Measurements from ENCODE around the gene MAOA.
"Not testable (repeated sequence)": the region's sequence is repeated elsewhere in the genome, so short reads cannot be mapped to it uniquely, and the experiment has no call there.

Gene MAOA

DNA sequence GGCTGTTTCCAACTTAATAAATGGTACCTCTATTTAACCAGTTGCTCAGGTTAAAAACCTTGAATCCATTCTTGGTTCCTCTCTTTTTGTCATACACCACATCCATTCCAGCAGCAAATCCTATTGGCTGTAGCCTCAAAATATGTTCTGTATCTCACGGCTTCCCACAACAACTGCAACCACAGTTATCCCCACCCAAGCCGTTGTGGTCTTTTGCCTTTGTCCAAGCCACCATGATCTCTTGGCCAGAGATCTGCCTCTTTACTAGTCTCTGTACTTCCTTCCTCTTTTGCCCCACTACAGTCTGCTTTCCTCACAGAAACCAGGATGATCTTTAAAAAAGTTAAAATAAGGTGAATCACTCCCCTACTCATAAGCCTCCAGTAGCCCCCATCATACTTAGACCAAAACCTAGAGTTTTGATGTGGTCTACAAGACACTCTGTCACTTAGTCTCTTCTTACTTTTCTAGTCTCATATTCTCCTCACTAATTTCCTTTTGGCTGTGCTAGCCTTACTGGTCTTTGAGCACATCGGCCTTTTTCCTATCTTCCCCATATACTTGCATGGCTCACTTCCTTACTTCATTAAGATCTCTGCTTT is 10.3 kb downstream of the MAOA start:
- H4K91ac ChIP-seq (ENCODE audit: low read length), result no peak overlapping the region
- DNase-seq, result no peak
- H2AK5ac ChIP-seq (ENCODE audit: low read length, severe bottlenecking), result no peak overlapping the region
- H3K36me3 ChIP-seq (ENCODE audit: control insufficient read depth in 1 of 2, insufficient read depth in 2 of 2, low read depth in 1 of 2, low read length in 2 of 2), result no peaks in the 10 kb centered on the region
- H3K23ac ChIP-seq (ENCODE audit: low read length in 2 of 2), result no peak overlapping the region
- H2BK12ac ChIP-seq (ENCODE audit: low read length in 2 of 2), result no peak overlapping the region
- H4K8ac ChIP-seq (ENCODE audit: low read length), result no peak overlapping the region
- no peaks in the 10 kb centered on the region for H3K4me1 ChIP-seq (ENCODE audit: control insufficient read depth, insufficient read depth, low read depth, low read length)
- no peak overlapping the region for H3K27ac ChIP-seq (ENCODE audit: low read length, poor library complexity, severe bottlenecking)
- H3K18ac ChIP-seq (ENCODE audit: low read depth in 1 of 2, low read length in 2 of 2), result no peak overlapping the region
- no peak overlapping the region for H3K9ac ChIP-seq (ENCODE audit: low read length)
- WGBS, result 100% methylated on average over 2 of the region's 3 CpGs
- H3K79me1 ChIP-seq (replicated peaks; ENCODE audit: low read length, poor library complexity, severe bottlenecking), result no peaks in the 10 kb centered on the region
- no peak overlapping the region for H2AFZ ChIP-seq (ENCODE audit: low read depth, low read length)
- H3K14ac ChIP-seq (ENCODE audit: low read length in 2 of 2), result no peak overlapping the region
- no peak overlapping the region for H3K4me2 ChIP-seq (ENCODE audit: low read length, poor library complexity, severe bottlenecking)
- no peak overlapping the region for H2BK5ac ChIP-seq (ENCODE audit: low read depth, low read length, poor library complexity, severe bottlenecking)
- no peak overlapping the region for H2BK120ac ChIP-seq (ENCODE audit: low read depth, low read length)
- H3K4me3 ChIP-seq (ENCODE audit: insufficient read depth in 1 of 2, low read depth in 1 of 2, low read length in 2 of 2), result no peak overlapping the region
- H3K27me3 ChIP-seq (ENCODE audit: control insufficient read depth in 1 of 2, insufficient read depth in 1 of 2, low read length in 2 of 2), result no peaks in the 10 kb centered on the region
- H3K9me3 ChIP-seq (ENCODE audit: control insufficient read depth, low read length), result no peaks in the 10 kb centered on the region
- H2BK15ac ChIP-seq (ENCODE audit: low read depth, poor library complexity, severe bottlenecking), result no peak overlapping the region
- H3K4ac ChIP-seq (ENCODE audit: low read depth in 1 of 2, low read length in 2 of 2), result no peak overlapping the region

DNA sequence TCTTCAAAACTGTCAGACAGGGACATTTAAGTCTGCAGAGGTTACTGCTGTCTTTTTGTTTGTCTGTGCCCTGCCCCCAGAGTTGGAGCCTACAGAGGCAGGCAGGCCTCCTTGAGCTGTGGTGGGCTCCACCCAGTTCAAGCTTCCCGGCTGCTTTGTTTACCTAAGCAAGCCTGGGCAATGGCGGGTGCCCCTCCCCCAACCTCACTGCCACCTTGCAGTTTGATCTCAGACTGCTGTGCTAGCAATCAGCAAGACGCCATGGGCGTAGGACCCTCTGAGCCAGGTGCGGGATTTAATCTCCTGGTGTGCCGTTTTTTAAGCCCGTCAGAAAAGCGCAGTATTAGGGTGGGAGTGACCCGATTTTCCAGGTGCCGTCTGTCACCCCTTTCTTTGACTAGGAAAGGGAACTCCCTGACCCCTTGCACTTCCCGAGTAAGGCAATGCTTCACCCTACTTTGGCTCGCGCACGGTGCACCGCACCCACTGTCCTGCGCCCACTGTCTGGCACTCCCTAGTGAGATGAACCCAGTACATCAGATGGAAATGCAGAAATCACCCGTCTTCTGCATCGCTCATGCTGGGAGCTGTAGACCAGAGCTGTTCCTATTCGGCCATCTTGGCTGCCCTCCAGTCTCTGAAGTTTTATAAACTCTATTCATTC is 20.0 kb downstream of the MAOA start:
- H2AFZ ChIP-seq (ENCODE audit: low read depth, low read length); H3K14ac ChIP-seq (ENCODE audit: low read length in 2 of 2); H3K36me3 ChIP-seq (ENCODE audit: control insufficient read depth in 1 of 2, insufficient read depth in 2 of 2, low read depth in 1 of 2, low read length in 2 of 2); H2BK12ac ChIP-seq (ENCODE audit: low read length in 2 of 2); H3K79me1 ChIP-seq (replicated peaks; ENCODE audit: low read length, poor library complexity, severe bottlenecking); H3K4me3 ChIP-seq (ENCODE audit: insufficient read depth in 1 of 2, low read depth in 1 of 2, low read length in 2 of 2); H3K27me3 ChIP-seq (ENCODE audit: control insufficient read depth in 1 of 2, insufficient read depth in 1 of 2, low read length in 2 of 2); H3K9ac ChIP-seq (ENCODE audit: low read length); H3K4me2 ChIP-seq (ENCODE audit: low read length, poor library complexity, severe bottlenecking); H2BK120ac ChIP-seq (ENCODE audit: low read depth, low read length); H3K4me1 ChIP-seq (ENCODE audit: control insufficient read depth, insufficient read depth, low read depth, low read length); H4K91ac ChIP-seq (ENCODE audit: low read length); H3K4ac ChIP-seq (ENCODE audit: low read depth in 1 of 2, low read length in 2 of 2); H4K8ac ChIP-seq (ENCODE audit: low read length); H3K23ac ChIP-seq (ENCODE audit: low read length in 2 of 2); H2BK15ac ChIP-seq (ENCODE audit: low read depth, poor library complexity, severe bottlenecking); DNase-seq; H3K18ac ChIP-seq (ENCODE audit: low read depth in 1 of 2, low read length in 2 of 2); H3K27ac ChIP-seq (ENCODE audit: low read length, poor library complexity, severe bottlenecking); H3K9me3 ChIP-seq (ENCODE audit: control insufficient read depth, low read length); H2BK5ac ChIP-seq (ENCODE audit: low read depth, low read length, poor library complexity, severe bottlenecking); H2AK5ac ChIP-seq (ENCODE audit: low read length, severe bottlenecking): not testable (repeated sequence)
- WGBS, result 79% methylated on average over 11 of the region's 19 CpGs

DNA sequence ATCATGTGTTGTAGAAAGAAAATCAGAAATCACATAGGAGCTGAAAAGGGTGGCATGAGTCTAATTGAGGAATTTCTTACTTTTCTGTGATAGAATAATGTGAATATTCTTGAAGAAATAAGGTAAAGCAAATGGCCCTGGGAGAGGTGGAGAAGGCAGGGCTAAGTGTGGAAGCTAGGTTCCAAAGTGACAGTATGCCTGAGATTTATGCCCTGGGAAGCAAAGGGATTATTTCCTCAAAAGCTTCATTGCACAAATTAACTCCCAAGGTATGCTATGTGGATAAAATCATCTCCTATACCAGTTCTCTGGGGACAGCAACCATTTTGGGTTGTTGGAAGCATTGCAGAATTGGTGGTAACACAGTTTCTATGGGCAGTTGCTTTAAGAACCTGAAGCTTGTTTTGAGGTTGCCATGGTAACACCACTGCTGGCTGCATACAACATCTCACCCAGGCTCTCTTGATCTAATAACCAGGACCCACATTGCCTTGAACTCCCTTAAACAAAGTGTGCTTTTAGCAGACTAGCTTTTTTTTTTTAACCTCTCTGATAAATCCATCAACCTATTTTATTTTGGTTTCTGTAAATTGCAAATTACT is 21.0 kb downstream of the MAOA start:
- H3K4ac ChIP-seq (ENCODE audit: low read depth in 1 of 2, low read length in 2 of 2), result no peak overlapping the region
- H2BK15ac ChIP-seq (ENCODE audit: low read depth, poor library complexity, severe bottlenecking), result no peak overlapping the region
- no peak overlapping the region for H3K27ac ChIP-seq (ENCODE audit: low read length, poor library complexity, severe bottlenecking)

DNA sequence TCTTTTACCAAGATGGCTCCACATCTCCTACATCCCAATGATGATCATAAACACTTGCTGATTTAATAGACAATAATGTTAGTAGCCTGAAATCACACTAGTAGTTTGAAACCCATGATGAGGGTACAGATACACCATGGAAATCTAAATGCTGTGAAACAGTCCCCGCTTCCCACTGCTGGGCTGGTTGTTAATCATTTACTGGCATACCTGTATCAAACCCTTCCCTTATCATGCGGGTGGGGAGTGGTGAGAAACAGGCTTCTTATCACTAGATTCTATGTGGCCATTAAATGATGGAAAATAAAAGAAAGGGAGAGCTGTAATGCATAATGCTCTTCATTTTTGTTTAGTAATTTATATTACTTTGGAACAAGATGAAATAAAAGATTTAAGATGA is 21.9 kb downstream of the MAOA start:
- Histone ChIP-seq H3K9me3 (ENCODE audit: control insufficient read depth, low read length) (no peaks in the 10 kb centered on the region), H3K4me3 (ENCODE audit: insufficient read depth in 1 of 2, low read depth in 1 of 2, low read length in 2 of 2) (no peak overlapping the region), H3K4ac (ENCODE audit: low read depth in 1 of 2, low read length in 2 of 2) (no peak overlapping the region), H3K9ac (ENCODE audit: low read length) (no peak overlapping the region), H3K4me2 (ENCODE audit: low read length, poor library complexity, severe bottlenecking) (no peak overlapping the region), H2AK5ac (ENCODE audit: low read length, severe bottlenecking) (no peak overlapping the region), H3K27ac (ENCODE audit: low read length, poor library complexity, severe bottlenecking) (no peak overlapping the region), H2BK5ac (ENCODE audit: low read depth, low read length, poor library complexity, severe bottlenecking) (no peak overlapping the region), H3K18ac (ENCODE audit: low read depth in 1 of 2, low read length in 2 of 2) (no peak overlapping the region), H3K27me3 (ENCODE audit: control insufficient read depth in 1 of 2, insufficient read depth in 1 of 2, low read length in 2 of 2) (no peaks in the 10 kb centered on the region), H3K4me1 (ENCODE audit: control insufficient read depth, insufficient read depth, low read depth, low read length) (no peaks in the 10 kb centered on the region), H3K79me1 (replicated peaks; ENCODE audit: low read length, poor library complexity, severe bottlenecking) (no peaks in the 10 kb centered on the region), H4K8ac (ENCODE audit: low read length) (no peak overlapping the region), H3K23ac (ENCODE audit: low read length in 2 of 2) (no peak overlapping the region), H3K14ac (ENCODE audit: low read length in 2 of 2) (no peak overlapping the region), H2BK120ac (ENCODE audit: low read depth, low read length) (no peak overlapping the region), H2BK12ac (ENCODE audit: low read length in 2 of 2) (no peak overlapping the region), H4K91ac (ENCODE audit: low read length) (no peak overlapping the region), H2AFZ (ENCODE audit: low read depth, low read length) (no peak overlapping the region), H3K36me3 (ENCODE audit: control insufficient read depth in 1 of 2, insufficient read depth in 2 of 2, low read depth in 1 of 2, low read length in 2 of 2) (no peaks in the 10 kb centered on the region), H2BK15ac (ENCODE audit: low read depth, poor library complexity, severe bottlenecking) (no peak overlapping the region)
- WGBS, result no CpG with 5 or more reads among the region's 2 CpGs
- DNase-seq, result no peak

More for the DNA sequence above, 21.0 kb downstream of the MAOA start:
- H4K8ac ChIP-seq (ENCODE audit: low read length), result no peak overlapping the region
- H3K4me1 ChIP-seq (ENCODE audit: control insufficient read depth, insufficient read depth, low read depth, low read length), result no peaks in the 10 kb centered on the region
- H3K36me3 ChIP-seq (ENCODE audit: control insufficient read depth in 1 of 2, insufficient read depth in 2 of 2, low read depth in 1 of 2, low read length in 2 of 2), result no peaks in the 10 kb centered on the region
- no peak overlapping the region for H2AK5ac ChIP-seq (ENCODE audit: low read length, severe bottlenecking)
- H2BK12ac ChIP-seq (ENCODE audit: low read length in 2 of 2), result no peak overlapping the region
- no peak overlapping the region for H3K23ac ChIP-seq (ENCODE audit: low read length in 2 of 2)
- no peak overlapping the region for H2AFZ ChIP-seq (ENCODE audit: low read depth, low read length)
- H4K91ac ChIP-seq (ENCODE audit: low read length), result no peak overlapping the region
- no peaks in the 10 kb centered on the region for H3K27me3 ChIP-seq (ENCODE audit: control insufficient read depth in 1 of 2, insufficient read depth in 1 of 2, low read length in 2 of 2)
- H3K18ac ChIP-seq (ENCODE audit: low read depth in 1 of 2, low read length in 2 of 2), result no peak overlapping the region
- no peak overlapping the region for H2BK120ac ChIP-seq (ENCODE audit: low read depth, low read length)
- H3K9me3 ChIP-seq (ENCODE audit: control insufficient read depth, low read length), result no peaks in the 10 kb centered on the region
- no peak overlapping the region for H3K4me2 ChIP-seq (ENCODE audit: low read length, poor library complexity, severe bottlenecking)
- no peak overlapping the region for H3K4me3 ChIP-seq (ENCODE audit: insufficient read depth in 1 of 2, low read depth in 1 of 2, low read length in 2 of 2)
- H3K9ac ChIP-seq (ENCODE audit: low read length), result no peak overlapping the region
- no peaks in the 10 kb centered on the region for H3K79me1 ChIP-seq (replicated peaks; ENCODE audit: low read length, poor library complexity, severe bottlenecking)
- H3K14ac ChIP-seq (ENCODE audit: low read length in 2 of 2), result no peak overlapping the region
- H2BK5ac ChIP-seq (ENCODE audit: low read depth, low read length, poor library complexity, severe bottlenecking), result no peak overlapping the region
- DNase-seq, result peak; percentile 89
